Measurements from ENCODE around the gene ERRFI1. TPM values are rescaled to one million over a fixed set of nuclear protein-coding genes. Genes with fewer than 3 reads are reported as not detected.
A peak's percentile ranks its signal among the peaks of the same experiment; 100 is the strongest.

ERRFI1 gene
- total RNA-seq, 1 experiment from 2014 or later, result 44.6 TPM

DNA sequence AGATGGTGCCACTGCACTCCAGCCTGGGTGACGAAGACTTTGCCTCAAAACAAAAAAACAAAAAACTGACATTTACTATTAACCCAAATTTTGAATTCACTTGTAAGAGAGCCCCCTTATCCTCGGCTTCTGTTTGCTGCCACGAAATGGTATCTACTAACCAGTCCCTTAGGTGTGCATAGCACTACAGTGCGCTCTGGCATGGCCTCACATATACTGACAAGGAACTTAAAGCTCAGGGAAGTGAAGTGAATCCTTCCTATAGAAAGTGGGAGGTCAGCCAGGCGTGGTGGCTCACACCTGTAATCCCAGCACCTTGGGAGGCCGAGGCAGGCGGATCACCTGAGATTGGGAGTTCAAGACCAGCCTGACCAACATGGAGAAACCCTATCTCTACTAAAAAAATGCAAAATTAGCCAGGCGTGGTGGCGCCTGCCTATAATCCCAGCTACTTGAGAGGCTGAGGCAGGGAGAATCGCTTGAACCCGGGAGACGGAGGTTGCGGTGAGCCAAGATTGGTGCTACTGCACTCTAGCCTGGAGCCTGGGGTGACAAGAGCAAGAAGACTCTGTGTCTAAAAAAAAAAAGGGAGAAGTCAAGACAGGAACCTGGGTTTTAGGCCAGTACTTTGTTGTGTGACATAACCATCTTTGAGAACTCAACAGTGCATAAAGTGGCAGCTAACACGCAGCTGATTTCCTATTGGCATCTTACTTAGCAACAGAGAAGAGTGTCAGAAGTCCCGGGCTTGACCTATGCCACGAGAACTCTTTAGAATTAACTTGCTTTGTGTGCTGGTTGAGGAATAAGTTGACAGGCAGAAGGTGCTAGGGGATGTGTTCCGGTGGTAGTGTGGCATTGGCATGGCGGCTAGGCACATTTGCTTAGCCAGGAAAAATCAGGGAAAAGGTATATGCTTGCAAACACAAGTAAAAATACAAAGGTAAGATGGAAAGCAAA is 16.8 kb downstream of the ERRFI1 start (continued):
- TF ChIP-seq NFYB (CRISPR knock-in tag; conservative IDR thresholded peaks at IDR 0.05; ENCODE audit: low read depth) (no peak), NFATC4 (CRISPR knock-in tag; IDR thresholded peaks at IDR 0.05) (no peak)

DNA sequence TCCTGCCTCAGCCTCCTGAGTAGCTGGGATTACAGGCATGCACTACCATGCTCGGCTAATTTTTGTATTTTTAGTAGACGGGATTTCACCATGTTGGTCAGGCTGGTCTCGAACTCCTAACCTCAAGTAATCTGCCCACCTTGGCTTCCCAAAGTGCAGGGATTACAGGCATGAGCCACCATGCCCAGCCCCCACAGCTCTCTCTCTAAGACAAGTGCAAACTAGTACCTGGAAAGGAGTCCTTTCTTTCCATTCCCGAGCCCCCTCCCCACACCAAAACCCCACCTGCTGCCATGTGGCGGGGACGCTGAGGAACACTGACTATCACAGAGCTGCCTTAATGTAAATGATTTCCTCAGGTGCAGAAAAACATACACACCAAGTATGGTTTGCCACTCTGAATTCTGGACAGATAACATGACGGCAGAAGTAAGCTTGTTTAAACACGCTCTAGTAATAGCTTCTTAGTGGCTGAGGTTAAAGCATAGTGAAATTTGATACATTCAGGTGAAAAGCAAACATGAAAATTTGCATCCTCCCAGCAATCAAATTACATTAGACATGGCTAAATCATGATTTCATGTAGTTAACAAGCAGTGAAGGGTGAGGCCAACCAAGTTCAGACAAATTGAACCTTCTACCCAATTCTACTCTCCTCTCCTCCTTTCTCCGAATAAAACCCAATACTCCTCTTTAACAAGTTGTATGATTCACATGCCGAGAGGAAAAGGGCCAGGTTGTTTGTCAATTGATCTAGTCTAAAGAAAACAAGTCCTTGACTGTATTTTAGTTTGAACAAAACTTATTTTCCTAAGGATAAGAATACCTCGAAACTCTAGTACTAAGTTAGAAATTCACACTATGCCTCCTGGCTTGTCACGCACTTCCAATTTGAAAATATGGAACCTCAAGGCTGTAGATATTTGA is 19.8 kb downstream of the ERRFI1 start:
- H3K4me1 Mint-ChIP-seq, result peaks cover 47% of the 10 kb centered on the region
- H3K27me3 Mint-ChIP-seq (ENCODE audit: low read depth), result no peaks in the 10 kb centered on the region
- no peak for DNase-seq (ENCODE audit: low spot score)
- no peaks in the 10 kb centered on the region for H3K9me3 Mint-ChIP-seq
- H3K4me3 Mint-ChIP-seq, result no peak overlapping the region
- CTCF ChIA-PET, result interaction anchor here (0.7 to 2.0 kb wide), 7 partner anchors 9 to 308 kb away, joined by 3 to 20 read pairs (median 3); no protein-coding TSS in a partner anchor
- H3K36me3 Mint-ChIP-seq, result peaks cover 10% of the 10 kb centered on the region
- peak overlapping the region; percentile 61 for H3K27ac Mint-ChIP-seq
- TF ChIP-seq MYBL2 (CRISPR knock-in tag; IDR thresholded peaks at IDR 0.05) (no peak), NFATC4 (CRISPR knock-in tag; IDR thresholded peaks at IDR 0.05) (no peak), ZNF416 (CRISPR knock-in tag; IDR thresholded peaks at IDR 0.05) (no peak), SMAD3 (CRISPR knock-in tag; IDR thresholded peaks at IDR 0.05; ENCODE audit: borderline replicate concordance) (no peak), NFE2L1 (CRISPR knock-in tag; IDR thresholded peaks at IDR 0.05) (no peak), TEAD4 (CRISPR knock-in tag; IDR thresholded peaks at IDR 0.05) (no peak), RORB (CRISPR knock-in tag; IDR thresholded peaks at IDR 0.05) (no peak), FOXJ3 (CRISPR knock-in tag; IDR thresholded peaks at IDR 0.05; ENCODE audit: borderline replicate concordance) (no peak), SOX15 (CRISPR knock-in tag; IDR thresholded peaks at IDR 0.05) (no peak)
- TF ChIP-seq, protein P1, sequence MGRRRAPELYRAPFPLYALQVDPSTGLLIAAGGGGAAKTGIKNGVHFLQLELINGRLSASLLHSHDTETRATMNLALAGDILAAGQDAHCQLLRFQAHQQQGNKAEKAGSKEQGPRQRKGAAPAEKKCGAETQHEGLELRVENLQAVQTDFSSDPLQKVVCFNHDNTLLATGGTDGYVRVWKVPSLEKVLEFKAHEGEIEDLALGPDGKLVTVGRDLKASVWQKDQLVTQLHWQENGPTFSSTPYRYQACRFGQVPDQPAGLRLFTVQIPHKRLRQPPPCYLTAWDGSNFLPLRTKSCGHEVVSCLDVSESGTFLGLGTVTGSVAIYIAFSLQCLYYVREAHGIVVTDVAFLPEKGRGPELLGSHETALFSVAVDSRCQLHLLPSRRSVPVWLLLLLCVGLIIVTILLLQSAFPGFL (CRISPR knock-in tag; IDR thresholded peaks at IDR 0.05; ENCODE audit: borderline replicate concordance), result no peak
- POLR2A ChIA-PET, result no interaction called here
- no peak for ATAC-seq

DNA sequence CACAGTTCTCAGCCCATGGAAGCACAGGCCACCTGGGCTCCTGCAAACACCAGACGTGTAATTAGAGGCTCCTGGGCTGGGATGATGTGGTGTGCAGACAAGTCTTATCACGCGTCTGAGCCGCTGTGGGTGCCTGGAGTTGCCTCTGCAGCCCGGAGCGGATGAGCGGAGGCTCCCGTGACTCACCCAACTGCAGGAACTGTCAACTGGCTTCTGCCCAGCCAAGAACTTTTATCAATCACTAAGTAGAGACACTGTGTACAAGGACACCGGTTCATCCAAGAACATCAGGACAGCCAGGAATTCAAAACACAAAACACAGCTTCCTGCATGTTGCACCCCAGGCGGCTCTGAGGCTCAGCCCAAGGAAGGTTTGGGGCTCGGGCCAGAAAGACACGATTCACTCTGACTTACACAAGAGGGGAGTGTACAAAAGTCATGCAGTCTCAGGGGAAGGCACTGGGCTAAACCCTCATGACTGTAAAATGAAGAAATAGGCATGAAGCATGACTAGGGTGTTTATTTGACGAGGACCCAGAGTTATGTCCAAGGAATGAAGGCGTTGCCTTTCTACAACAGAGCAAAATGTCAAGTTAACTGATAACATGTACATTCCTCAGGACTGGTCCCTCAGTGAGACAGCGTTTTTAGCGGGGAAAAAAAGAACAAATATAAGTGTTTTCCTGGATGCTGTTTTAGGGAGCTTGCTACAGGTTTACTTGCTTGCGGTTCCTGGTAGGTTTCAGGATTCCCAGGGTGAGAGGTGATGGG is 21.1 kb downstream of the ERRFI1 start:
- Mint-ChIP-seq H3K36me3 (peaks cover 3% of the 10 kb centered on the region), H3K9me3 (no peaks in the 10 kb centered on the region), H3K4me3 (no peak overlapping the region), H3K4me1 (peaks cover 47% of the 10 kb centered on the region), H3K27ac (peak overlapping the region; percentile 86), H3K27me3 (ENCODE audit: low read depth) (no peaks in the 10 kb centered on the region)
- DNase-seq (ENCODE audit: low spot score) (no peak), ATAC-seq (no peak; the same call in 1 of the 2 replicates)
- TF ChIP-seq ZNF416 (CRISPR knock-in tag; IDR thresholded peaks at IDR 0.05) (no peak), PRRX2 (CRISPR knock-in tag; IDR thresholded peaks at IDR 0.05) (no peak)
- TF ChIP-seq, protein P2, sequence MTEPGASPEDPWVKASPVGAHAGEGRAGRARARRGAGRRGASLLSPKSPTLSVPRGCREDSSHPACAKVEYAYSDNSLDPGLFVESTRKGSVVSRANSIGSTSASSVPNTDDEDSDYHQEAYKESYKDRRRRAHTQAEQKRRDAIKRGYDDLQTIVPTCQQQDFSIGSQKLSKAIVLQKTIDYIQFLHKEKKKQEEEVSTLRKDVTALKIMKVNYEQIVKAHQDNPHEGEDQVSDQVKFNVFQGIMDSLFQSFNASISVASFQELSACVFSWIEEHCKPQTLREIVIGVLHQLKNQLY (CRISPR knock-in tag; IDR thresholded peaks at IDR 0.05), result no peak
- TF ChIP-seq, protein P3, sequence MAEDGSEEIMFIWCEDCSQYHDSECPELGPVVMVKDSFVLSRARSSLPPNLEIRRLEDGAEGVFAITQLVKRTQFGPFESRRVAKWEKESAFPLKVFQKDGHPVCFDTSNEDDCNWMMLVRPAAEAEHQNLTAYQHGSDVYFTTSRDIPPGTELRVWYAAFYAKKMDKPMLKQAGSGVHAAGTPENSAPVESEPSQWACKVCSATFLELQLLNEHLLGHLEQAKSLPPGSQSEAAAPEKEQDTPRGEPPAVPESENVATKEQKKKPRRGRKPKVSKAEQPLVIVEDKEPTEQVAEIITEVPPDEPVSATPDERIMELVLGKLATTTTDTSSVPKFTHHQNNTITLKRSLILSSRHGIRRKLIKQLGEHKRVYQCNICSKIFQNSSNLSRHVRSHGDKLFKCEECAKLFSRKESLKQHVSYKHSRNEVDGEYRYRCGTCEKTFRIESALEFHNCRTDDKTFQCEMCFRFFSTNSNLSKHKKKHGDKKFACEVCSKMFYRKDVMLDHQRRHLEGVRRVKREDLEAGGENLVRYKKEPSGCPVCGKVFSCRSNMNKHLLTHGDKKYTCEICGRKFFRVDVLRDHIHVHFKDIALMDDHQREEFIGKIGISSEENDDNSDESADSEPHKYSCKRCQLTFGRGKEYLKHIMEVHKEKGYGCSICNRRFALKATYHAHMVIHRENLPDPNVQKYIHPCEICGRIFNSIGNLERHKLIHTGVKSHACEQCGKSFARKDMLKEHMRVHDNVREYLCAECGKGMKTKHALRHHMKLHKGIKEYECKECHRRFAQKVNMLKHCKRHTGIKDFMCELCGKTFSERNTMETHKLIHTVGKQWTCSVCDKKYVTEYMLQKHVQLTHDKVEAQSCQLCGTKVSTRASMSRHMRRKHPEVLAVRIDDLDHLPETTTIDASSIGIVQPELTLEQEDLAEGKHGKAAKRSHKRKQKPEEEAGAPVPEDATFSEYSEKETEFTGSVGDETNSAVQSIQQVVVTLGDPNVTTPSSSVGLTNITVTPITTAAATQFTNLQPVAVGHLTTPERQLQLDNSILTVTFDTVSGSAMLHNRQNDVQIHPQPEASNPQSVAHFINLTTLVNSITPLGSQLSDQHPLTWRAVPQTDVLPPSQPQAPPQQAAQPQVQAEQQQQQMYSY (CRISPR knock-in tag; IDR thresholded peaks at IDR 0.05), result peak; percentile 60
- TF ChIP-seq, protein P4, sequence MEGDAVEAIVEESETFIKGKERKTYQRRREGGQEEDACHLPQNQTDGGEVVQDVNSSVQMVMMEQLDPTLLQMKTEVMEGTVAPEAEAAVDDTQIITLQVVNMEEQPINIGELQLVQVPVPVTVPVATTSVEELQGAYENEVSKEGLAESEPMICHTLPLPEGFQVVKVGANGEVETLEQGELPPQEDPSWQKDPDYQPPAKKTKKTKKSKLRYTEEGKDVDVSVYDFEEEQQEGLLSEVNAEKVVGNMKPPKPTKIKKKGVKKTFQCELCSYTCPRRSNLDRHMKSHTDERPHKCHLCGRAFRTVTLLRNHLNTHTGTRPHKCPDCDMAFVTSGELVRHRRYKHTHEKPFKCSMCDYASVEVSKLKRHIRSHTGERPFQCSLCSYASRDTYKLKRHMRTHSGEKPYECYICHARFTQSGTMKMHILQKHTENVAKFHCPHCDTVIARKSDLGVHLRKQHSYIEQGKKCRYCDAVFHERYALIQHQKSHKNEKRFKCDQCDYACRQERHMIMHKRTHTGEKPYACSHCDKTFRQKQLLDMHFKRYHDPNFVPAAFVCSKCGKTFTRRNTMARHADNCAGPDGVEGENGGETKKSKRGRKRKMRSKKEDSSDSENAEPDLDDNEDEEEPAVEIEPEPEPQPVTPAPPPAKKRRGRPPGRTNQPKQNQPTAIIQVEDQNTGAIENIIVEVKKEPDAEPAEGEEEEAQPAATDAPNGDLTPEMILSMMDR (IDR thresholded peaks at IDR 0.05), result no peak
- ChIA-PET POLR2A (no interaction called here), CTCF (interaction anchor here (1.2 to 2.0 kb wide), 3 partner anchors 10 to 13 kb away, joined by 3 to 20 read pairs (median 6); no protein-coding TSS in a partner anchor)

Measured in WTC11 (cell line).